ENCODE results near the gene SPPL2B. TPM values are rescaled to one million over a fixed set of nuclear protein-coding genes. Genes with fewer than 3 reads are reported as not detected.
A peak's percentile ranks its signal among the peaks of the same experiment; 100 is the strongest.

Gene SPPL2B
- total and polyA plus RNA-seq, 7 experiments from 2014 or later, result 11.1 to 150 (median 112) TPM

DNA sequence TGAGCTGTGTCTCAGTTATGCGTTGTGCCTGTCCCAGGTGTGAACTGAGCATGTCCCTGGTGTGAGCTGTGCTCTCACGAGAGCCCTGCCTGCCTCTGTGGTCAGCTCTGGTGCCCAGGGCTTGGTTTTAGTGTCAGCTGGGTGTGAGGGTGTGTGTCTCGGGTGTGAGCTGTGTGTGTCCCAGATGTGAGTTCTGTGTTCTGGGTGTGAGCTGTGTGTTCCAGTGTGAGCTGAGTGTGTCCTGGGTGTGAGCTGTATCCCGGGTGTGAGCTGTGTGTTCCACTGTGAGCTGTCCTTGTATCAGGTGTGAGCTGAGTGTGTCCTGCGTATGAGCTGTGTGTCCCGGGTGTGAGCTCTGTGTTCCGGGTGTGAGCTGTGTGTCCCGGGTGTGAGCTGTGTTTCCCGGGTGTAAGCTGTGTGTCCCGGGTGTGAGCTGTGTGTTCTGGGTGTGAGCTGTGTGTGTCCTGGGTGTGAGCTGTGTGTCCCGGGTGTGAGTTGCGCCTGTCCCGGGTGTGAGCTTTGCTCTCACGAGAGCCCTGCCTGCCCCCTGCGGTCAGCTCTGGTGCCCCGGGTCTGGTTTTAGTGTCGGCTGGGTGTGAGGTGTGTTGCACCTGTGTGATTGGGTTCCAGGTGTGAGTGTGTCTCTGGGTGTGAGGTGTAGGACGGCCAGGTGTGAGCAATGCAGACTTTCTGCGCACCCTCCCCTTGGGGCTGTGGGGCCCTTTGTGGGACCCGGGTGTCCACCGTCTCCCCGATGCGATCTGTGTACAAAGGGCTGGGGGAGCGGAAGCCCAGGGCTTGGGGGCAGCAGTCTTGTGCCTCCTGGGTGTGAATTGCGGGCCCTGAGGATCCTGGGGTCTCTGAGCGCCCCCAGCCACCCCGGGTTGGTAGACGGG is 39.4 kb upstream of the SPPL2B start:
- peak in 1 of 9 donors; percentile 21 for DNase-seq
- H3K9me3 ChIP-seq (ENCODE audit: control insufficient read depth in 2 of 3, low read length in 3 of 3), result no peaks in the 10 kb centered on the region
- Mint-ChIP-seq H3K4me3 (peak overlapping the region; percentile 87 to 96 (median 91)), H3K9me3 (peaks cover 0 to 2% (median 0%) of the 10 kb centered on the region in 11 donors), H3K27ac (peak overlapping the region; percentile 87 to 98 (median 92)), H3K4me1 (peaks cover 21 to 40% (median 28%) of the 10 kb centered on the region in 7 donors), H3K27me3 (no peaks in the 10 kb centered on the region), H3K36me3 (peaks cover 0 to 20% (median 3%) of the 10 kb centered on the region in 5 donors)
- H3K36me3 ChIP-seq (ENCODE audit: control insufficient read depth in 2 of 3, insufficient read depth in 3 of 3, low read length in 3 of 3), result peaks cover 0 to 2% (median 0%) of the 10 kb centered on the region in 3 experiments
- ATAC-seq, result peak; percentile 28
- ChIA-PET CTCF (interaction anchor here (0.6 to 3.1 kb wide), 10 partner anchors 8 to 161 kb away, joined by 3 to 15 read pairs (median 4); no protein-coding TSS in a partner anchor), POLR2A (interaction anchor here (0.6 to 2.7 kb wide), 15 partner anchors 10 to 696 kb away, joined by 3 to 18 read pairs (median 6); partner anchors contain the start of gene LMNB2)
- peak overlapping the region; percentile 59 for H3K27ac ChIP-seq (ENCODE audit: low read depth, low read length)
- intact Hi-C loops (cut with micrococcal nuclease), result loop anchor here (1.0 to 2.0 kb wide), 3 partner anchors 14 to 40 kb away; partner anchors contain the start of genes LSM7 (in 1 of the 2) and SPPL2B (in 1 of the 2)
- no peaks in the 10 kb centered on the region for H3K27me3 ChIP-seq (ENCODE audit: control insufficient read depth in 2 of 2, insufficient read depth in 2 of 2, low read length in 2 of 2)
- H3K4me1 ChIP-seq (ENCODE audit: control insufficient read depth in 2 of 2, insufficient read depth in 2 of 2, low read length in 2 of 2), result peaks cover 15 to 19% of the 10 kb centered on the region in 2 donors
- peak overlapping the region; percentile 74 for H3K4me3 ChIP-seq (ENCODE audit: low read length)

DNA sequence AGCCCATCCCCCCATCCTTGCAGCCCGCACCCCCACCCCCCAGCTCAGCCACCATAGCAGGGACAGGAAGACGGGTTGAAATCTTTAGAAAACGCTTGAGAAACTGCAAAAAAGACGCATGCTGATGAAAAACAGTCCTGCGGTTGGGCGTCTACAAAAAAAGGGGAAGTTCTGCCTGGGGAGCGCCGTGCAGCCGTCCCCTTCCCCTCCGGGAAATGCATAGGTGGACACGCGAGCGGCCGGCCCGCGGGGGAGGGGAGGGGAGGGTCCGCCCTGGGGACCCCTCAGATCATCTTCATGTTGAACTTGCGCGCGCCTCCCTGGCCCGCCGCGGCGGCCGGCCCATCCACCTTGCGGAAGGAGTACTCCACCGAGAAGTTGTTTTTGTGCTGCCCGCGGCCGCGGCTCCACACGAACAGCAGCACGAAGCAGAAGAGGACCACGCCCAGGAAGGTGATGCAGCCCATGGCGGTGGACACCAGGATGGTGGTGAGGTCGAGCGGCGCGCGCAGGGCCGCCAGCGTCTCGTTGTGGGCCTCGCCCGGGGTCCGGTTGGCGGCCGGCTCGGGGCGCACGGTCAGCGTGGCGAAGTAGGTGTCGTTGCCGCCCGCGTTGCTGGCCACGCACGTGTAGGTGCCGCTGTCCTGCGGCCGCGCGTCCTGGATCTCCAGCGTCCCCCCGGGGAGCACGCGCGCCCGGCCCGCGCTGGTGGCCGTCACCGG is 38.6 kb upstream of the SPPL2B start:
- H3K9me3 ChIP-seq (ENCODE audit: control insufficient read depth in 2 of 3, low read length in 3 of 3), result no peaks in the 10 kb centered on the region
- Mint-ChIP-seq H3K36me3 (peaks cover under 1 to 21% (median 4%) of the 10 kb centered on the region in 5 donors), H3K9me3 (peaks cover 0 to 2% (median 0%) of the 10 kb centered on the region in 11 donors), H3K4me3 (peak overlapping the region; percentile 87 to 96 (median 91)), H3K27ac (peak overlapping the region; percentile 88 to 98 (median 92)), H3K27me3 (no peaks in the 10 kb centered on the region), H3K4me1 (peaks cover 22 to 42% (median 31%) of the 10 kb centered on the region in 7 donors)
- peak overlapping the region; percentile 59 for H3K27ac ChIP-seq (ENCODE audit: low read depth, low read length)
- H3K36me3 ChIP-seq (ENCODE audit: control insufficient read depth in 2 of 3, insufficient read depth in 3 of 3, low read length in 3 of 3), result peaks cover 0 to 3% (median 0%) of the 10 kb centered on the region in 3 experiments
- ATAC-seq (peak; percentile 77), DNase-seq (peak; percentile 54 to 77 (median 66))
- intact Hi-C loops (cut with micrococcal nuclease), result loop anchor here (1.0 to 2.0 kb wide), 4 partner anchors 15 to 54 kb away; partner anchors contain the start of genes LSM7 (in 1 of the 2), PLEKHJ1 (in 1 of the 2), SF3A2 (in 1 of the 2) and SPPL2B (in 1 of the 2)
- CTCF ChIA-PET, result interaction anchor here (0.6 to 3.1 kb wide), 5 partner anchors 16 to 162 kb away, joined by 3 to 15 read pairs (median 3); no protein-coding TSS in a partner anchor
- no peaks in the 10 kb centered on the region for H3K27me3 ChIP-seq (ENCODE audit: control insufficient read depth in 2 of 2, insufficient read depth in 2 of 2, low read length in 2 of 2)
- POLR2A ChIA-PET, result interaction anchor here (0.7 to 2.7 kb wide), 16 partner anchors 9 to 328 kb away, joined by 3 to 18 read pairs (median 6); no protein-coding TSS in a partner anchor
- H3K4me3 ChIP-seq (ENCODE audit: low read length), result peak overlapping the region; percentile 74
- peaks cover 15 to 19% of the 10 kb centered on the region in 2 donors for H3K4me1 ChIP-seq (ENCODE audit: control insufficient read depth in 2 of 2, insufficient read depth in 2 of 2, low read length in 2 of 2)

DNA sequence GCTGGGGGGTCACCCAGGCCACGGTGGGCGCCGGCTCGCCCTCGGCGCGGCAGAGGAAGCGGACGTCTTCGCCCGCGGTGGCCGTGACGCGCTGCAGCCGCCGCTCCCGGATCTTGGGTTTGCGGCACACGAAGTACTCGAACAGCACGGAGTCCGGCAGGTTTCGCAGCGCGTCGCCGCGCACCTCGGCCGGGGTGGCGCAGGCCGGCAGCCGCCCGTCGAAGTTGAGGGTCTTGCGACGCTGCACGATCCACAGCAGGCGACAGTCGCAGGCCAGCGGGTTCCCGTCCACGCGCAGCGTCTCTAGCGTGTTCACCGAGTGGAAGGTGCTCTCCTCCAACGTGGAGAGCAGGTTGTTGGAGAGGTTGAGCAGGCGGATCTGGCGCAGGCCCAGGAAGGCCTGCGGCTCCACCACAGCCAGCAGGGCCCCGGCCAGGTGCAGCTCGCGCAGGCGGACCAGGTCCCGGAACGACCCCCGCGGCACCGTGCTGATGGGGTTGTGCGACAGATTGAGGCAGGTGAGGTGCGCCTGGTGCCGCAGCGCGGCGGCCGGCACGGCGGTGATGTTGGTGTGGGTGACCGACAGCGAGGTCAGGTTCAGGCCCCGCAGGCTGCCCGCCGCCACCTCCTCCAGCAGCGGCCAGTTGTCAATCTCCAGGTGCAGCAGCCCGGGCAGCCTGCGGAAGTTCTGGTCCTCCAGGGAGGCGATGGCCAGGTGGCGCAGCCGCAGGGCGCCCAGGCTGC is 37.9 kb upstream of the SPPL2B start:
- CTCF ChIA-PET, result interaction anchor here (1.0 kb wide), 1 partner anchor 11 kb away, joined by 3 read pairs; no protein-coding TSS in a partner anchor
- peaks cover 22 to 42% (median 31%) of the 10 kb centered on the region in 7 donors for H3K4me1 Mint-ChIP-seq

DNA sequence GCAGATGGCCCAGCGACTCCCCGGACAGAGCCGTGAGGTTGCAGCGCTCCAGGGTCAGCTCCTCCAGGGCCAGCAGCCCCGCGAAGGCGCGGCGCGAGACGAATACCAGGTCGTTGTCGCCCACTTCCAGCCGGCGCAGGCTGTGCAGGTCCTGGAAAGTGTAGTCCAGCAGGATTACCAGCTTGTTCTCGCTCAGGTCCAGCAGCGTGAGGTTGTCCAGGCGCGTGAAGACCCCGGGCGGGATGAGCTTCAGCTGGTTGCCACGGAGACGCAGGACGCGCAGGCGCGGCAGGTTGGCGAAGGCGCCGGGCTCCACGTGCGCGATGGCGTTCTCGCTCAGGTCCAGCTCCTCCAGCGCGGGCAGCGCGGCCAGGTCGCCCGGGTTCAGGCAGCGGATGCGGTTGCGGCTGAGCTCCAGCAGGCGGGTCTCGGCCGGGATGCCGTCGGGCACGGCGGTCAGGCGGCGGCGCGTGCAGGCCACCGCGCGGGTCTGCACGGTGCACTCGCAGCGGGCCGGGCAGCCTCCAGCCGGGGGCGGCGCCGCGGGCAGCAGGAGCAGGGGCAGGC is 37.2 kb upstream of the SPPL2B start:
- Histone ChIP-seq H3K9me3 (ENCODE audit: control insufficient read depth in 2 of 3, low read length in 3 of 3) (no peaks in the 10 kb centered on the region), H3K36me3 (ENCODE audit: control insufficient read depth in 2 of 3, insufficient read depth in 3 of 3, low read length in 3 of 3) (peaks cover 0 to 3% (median 0%) of the 10 kb centered on the region in 3 experiments), H3K27ac (ENCODE audit: low read depth, low read length) (peak overlapping the region; percentile 59), H3K27me3 (ENCODE audit: control insufficient read depth in 2 of 2, insufficient read depth in 2 of 2, low read length in 2 of 2) (no peaks in the 10 kb centered on the region), H3K4me1 (ENCODE audit: control insufficient read depth in 2 of 2, insufficient read depth in 2 of 2, low read length in 2 of 2) (peaks cover 15 to 19% of the 10 kb centered on the region in 2 donors), H3K4me3 (ENCODE audit: low read length) (peak overlapping the region; percentile 74)
- POLR2A ChIA-PET, result interaction anchor here (0.6 to 2.2 kb wide), 10 partner anchors 9 to 137 kb away, joined by 3 to 14 read pairs (median 4); partner anchors contain the start of genes LSM7, PEAK3 and SPPL2B
- Mint-ChIP-seq H3K36me3 (peaks cover 3 to 23% (median 5%) of the 10 kb centered on the region in 5 donors), H3K27me3 (no peaks in the 10 kb centered on the region), H3K4me1 (peaks cover 22 to 42% (median 31%) of the 10 kb centered on the region in 7 donors), H3K27ac (peak overlapping the region in 1 of 9 donors; percentile 78), H3K4me3 (peak overlapping the region in 9 of 10 donors; percentile 74 to 90 (median 83)), H3K9me3 (peaks cover 0 to 2% (median 0%) of the 10 kb centered on the region in 11 donors)
- ATAC-seq, result no peak
- DNase-seq, result no peak
- CTCF ChIA-PET, result interaction anchor here (1.0 kb wide), 1 partner anchor 11 kb away, joined by 3 read pairs; no protein-coding TSS in a partner anchor
- intact Hi-C loops (cut with micrococcal nuclease), result no loop called here

More for the DNA sequence above, 37.9 kb upstream of the SPPL2B start:
- peak overlapping the region; percentile 74 to 90 (median 82) for H3K4me3 Mint-ChIP-seq
- POLR2A ChIA-PET, result interaction anchor here (0.6 to 2.2 kb wide), 8 partner anchors 8 to 41 kb away, joined by 3 to 14 read pairs (median 5); partner anchors contain the start of genes LSM7, PEAK3 and SPPL2B
- peak in 6 of 9 donors; percentile 43 to 52 (median 46) for DNase-seq
- Histone ChIP-seq H3K4me3 (ENCODE audit: low read length) (peak overlapping the region; percentile 74), H3K36me3 (ENCODE audit: control insufficient read depth in 2 of 3, insufficient read depth in 3 of 3, low read length in 3 of 3) (peaks cover 0 to 3% (median 0%) of the 10 kb centered on the region in 3 experiments), H3K4me1 (ENCODE audit: control insufficient read depth in 2 of 2, insufficient read depth in 2 of 2, low read length in 2 of 2) (peaks cover 15 to 19% of the 10 kb centered on the region in 2 donors), H3K27me3 (ENCODE audit: control insufficient read depth in 2 of 2, insufficient read depth in 2 of 2, low read length in 2 of 2) (no peaks in the 10 kb centered on the region), H3K27ac (ENCODE audit: low read depth, low read length) (peak overlapping the region; percentile 59), H3K9me3 (ENCODE audit: control insufficient read depth in 2 of 3, low read length in 3 of 3) (no peaks in the 10 kb centered on the region)
- no peaks in the 10 kb centered on the region for H3K27me3 Mint-ChIP-seq
- H3K36me3 Mint-ChIP-seq, result peaks cover 3 to 23% (median 5%) of the 10 kb centered on the region in 5 donors
- H3K9me3 Mint-ChIP-seq, result peaks cover 0 to 2% (median 0%) of the 10 kb centered on the region in 11 donors
- peak; percentile 10 for ATAC-seq
- H3K27ac Mint-ChIP-seq, result peak overlapping the region in 8 of 9 donors; percentile 20 to 93 (median 69)
- intact Hi-C loops (cut with micrococcal nuclease), result loop anchor here in 1 of 2 donors (1.0 kb wide), 1 partner anchor 54 kb away; the partner anchor contains the start of genes PLEKHJ1 and SF3A2

DNA sequence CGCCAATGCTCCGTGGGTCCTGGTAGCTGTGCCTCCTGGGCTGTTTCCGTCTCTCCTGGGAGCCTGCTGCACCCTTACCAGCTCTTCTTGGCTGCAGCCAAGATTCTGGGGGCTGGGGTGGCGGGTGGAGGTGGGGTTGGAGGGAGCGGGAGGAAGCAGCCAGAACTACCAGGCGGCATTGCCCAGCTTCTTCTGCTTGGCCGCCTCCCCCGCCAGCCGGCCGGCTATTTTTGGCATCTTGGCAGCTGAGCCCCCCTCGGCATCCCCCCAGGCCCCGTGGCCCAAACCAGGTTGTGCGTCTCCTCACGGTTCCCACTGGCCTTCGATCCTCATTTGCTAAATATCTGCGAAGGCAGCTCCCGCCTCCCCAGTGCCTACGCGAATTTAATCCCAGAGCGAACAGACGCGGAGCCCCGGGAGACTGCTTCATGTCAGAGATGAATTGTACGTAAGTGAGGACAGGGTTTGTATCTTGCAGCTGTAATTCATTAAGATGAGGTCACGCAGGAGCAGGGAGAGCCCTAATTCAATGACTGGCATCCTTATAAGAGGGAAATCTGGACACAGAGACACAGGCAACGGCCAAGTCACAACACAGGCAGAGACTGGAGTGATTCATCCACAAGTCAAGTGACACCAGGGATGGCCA is 33.7 kb upstream of the SPPL2B start:
- Histone ChIP-seq H3K4me1 (ENCODE audit: control insufficient read depth in 2 of 2, insufficient read depth in 2 of 2, low read length in 2 of 2) (peaks cover 8 to 9% of the 10 kb centered on the region in 2 donors), H3K27me3 (ENCODE audit: control insufficient read depth in 2 of 2, insufficient read depth in 2 of 2, low read length in 2 of 2) (no peaks in the 10 kb centered on the region), H3K36me3 (ENCODE audit: control insufficient read depth in 2 of 3, insufficient read depth in 3 of 3, low read length in 3 of 3) (peaks cover 0 to 3% (median 0%) of the 10 kb centered on the region in 3 experiments), H3K9me3 (ENCODE audit: control insufficient read depth in 2 of 3, low read length in 3 of 3) (no peaks in the 10 kb centered on the region), H3K4me3 (ENCODE audit: low read length) (no peak overlapping the region), H3K27ac (ENCODE audit: low read depth, low read length) (no peak overlapping the region)
- H3K27ac Mint-ChIP-seq, result peak overlapping the region in 4 of 9 donors; percentile 34 to 68 (median 50)
- intact Hi-C loops (cut with micrococcal nuclease), result no loop called here
- POLR2A ChIA-PET, result interaction anchor here (0.9 to 1.6 kb wide), 4 partner anchors 9 to 59 kb away, joined by 3 to 7 read pairs (median 4); no protein-coding TSS in a partner anchor
- H3K27me3 Mint-ChIP-seq, result no peaks in the 10 kb centered on the region
- DNase-seq (no peak), ATAC-seq (no peak)
- H3K36me3 Mint-ChIP-seq, result peaks cover 3 to 20% (median 5%) of the 10 kb centered on the region in 5 donors
- no peaks in the 10 kb centered on the region for H3K9me3 Mint-ChIP-seq
- peak overlapping the region in 1 of 10 donors; percentile 26 for H3K4me3 Mint-ChIP-seq
- peaks cover 7 to 24% (median 14%) of the 10 kb centered on the region in 7 donors for H3K4me1 Mint-ChIP-seq
- CTCF ChIA-PET, result no interaction called here

All from naive thymus-derived CD4-positive, alpha-beta T cell (primary cell).